ENCODE results near the gene MBP.

GRCh38 chr18:77023102-77023782, 109.3 kb downstream of the MBP start:
- TF ChIP-seq, protein P1, sequence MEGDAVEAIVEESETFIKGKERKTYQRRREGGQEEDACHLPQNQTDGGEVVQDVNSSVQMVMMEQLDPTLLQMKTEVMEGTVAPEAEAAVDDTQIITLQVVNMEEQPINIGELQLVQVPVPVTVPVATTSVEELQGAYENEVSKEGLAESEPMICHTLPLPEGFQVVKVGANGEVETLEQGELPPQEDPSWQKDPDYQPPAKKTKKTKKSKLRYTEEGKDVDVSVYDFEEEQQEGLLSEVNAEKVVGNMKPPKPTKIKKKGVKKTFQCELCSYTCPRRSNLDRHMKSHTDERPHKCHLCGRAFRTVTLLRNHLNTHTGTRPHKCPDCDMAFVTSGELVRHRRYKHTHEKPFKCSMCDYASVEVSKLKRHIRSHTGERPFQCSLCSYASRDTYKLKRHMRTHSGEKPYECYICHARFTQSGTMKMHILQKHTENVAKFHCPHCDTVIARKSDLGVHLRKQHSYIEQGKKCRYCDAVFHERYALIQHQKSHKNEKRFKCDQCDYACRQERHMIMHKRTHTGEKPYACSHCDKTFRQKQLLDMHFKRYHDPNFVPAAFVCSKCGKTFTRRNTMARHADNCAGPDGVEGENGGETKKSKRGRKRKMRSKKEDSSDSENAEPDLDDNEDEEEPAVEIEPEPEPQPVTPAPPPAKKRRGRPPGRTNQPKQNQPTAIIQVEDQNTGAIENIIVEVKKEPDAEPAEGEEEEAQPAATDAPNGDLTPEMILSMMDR (IDR thresholded peaks at IDR 0.05; ENCODE audit: low read length) = no peak
- no peak for TF ChIP-seq EZH2 (IDR thresholded peaks at IDR 0.05; ENCODE audit: borderline replicate concordance, low read length)
